H4 (cell line): ENCODE measurements around the gene ADRB1. TPM values are rescaled to one million over a fixed set of nuclear protein-coding genes. Genes with fewer than 3 reads are reported as not detected.

Experiments
- DNase-seq: peaks from one replicate; pipeline ENCODE4 v3.0.0-alpha.2; 2015; ENCODE audit warnings: low spot score
- total RNA-seq: library from RNA; depleted of rRNA; stranded (reverse); fragments of >200 nt; shearing (Covaris generic); gene quantifications from 2 replicates; pipeline ENCODE4 v1.2.3, GENCODE V29; 2014; rRNA removed

ADRB1 gene
- 1.1 and 1.9 TPM in 2 replicates for total RNA-seq

- DNase-seq = peak; percentile 81
Measured at GRCh38 chr10:114043532-114044246, at the start of gene ADRB1. ADRB1 (plus strand) TSS chr10:114043866; CDS start chr10:114044133, 267 bp downstream.

- no peak for DNase-seq
Measured at GRCh38 chr10:113995201-113995600, 48.5 kb upstream of the ADRB1 start.

- no peak for DNase-seq
Measured at GRCh38 chr10:113997428-113997827, 46.2 kb upstream of the ADRB1 start.

- no peak for DNase-seq
Measured at GRCh38 chr10:113999531-113999930, 44.1 kb upstream of the ADRB1 start.

- no peak for DNase-seq
Measured at GRCh38 chr10:114000457-114001010, 43.1 kb upstream of the ADRB1 start.

GRCh38 chr10:114002422-114002821 is 41.2 kb upstream of the ADRB1 start:
- DNase-seq = no peak

GRCh38 chr10:114003161-114003941 is 40.3 kb upstream of the ADRB1 start:
- no peak for DNase-seq

GRCh38 chr10:114009281-114009996 is 34.2 kb upstream of the ADRB1 start:
- DNase-seq = no peak

- DNase-seq = no peak
Measured at GRCh38 chr10:114010316-114010715, 33.4 kb upstream of the ADRB1 start.

- no peak for DNase-seq
Measured at GRCh38 chr10:114012650-114013049, 31.0 kb upstream of the ADRB1 start.

GRCh38 chr10:114015708-114016107 is 28.0 kb upstream of the ADRB1 start:
- no peak for DNase-seq

GRCh38 chr10:114017271-114017670 is 26.4 kb upstream of the ADRB1 start:
- DNase-seq = no peak

GRCh38 chr10:114017873-114018272 is 25.8 kb upstream of the ADRB1 start:
- no peak for DNase-seq

GRCh38 chr10:114019226-114019625 is 24.4 kb upstream of the ADRB1 start:
- no peak for DNase-seq

- no peak for DNase-seq
Measured at GRCh38 chr10:114021154-114021553, 22.5 kb upstream of the ADRB1 start.

- no peak for DNase-seq
Measured at GRCh38 chr10:114021717-114022680, 21.7 kb upstream of the ADRB1 start.

GRCh38 chr10:114022766-114023597 is 20.7 kb upstream of the ADRB1 start:
- no peak for DNase-seq

GRCh38 chr10:114024876-114025610 is 18.6 kb upstream of the ADRB1 start:
- DNase-seq = peak; percentile 44

- no peak for DNase-seq
Measured at GRCh38 chr10:114025611-114026130, 18.0 kb upstream of the ADRB1 start.
